Smooth muscle cell (in vitro differentiated cells): ENCODE results near the gene CSTF3. TPM values are rescaled to one million over a fixed set of nuclear protein-coding genes. Genes with fewer than 3 reads are reported as not detected.
"Not testable (repeated sequence)": the region's sequence is repeated elsewhere in the genome, so short reads cannot be mapped to it uniquely, and the experiment has no call there.

Experiments
- DNase-seq: peaks from one replicate; lab custom pipeline; 2025; ENCODE audit not compliant: unreplicated experiment; lab: John Stamatoyannopoulos, UW
- H2AFZ ChIP-seq: fragments of 200-600 bp; sonication (generic); 2 replicates; pipeline ENCODE4 v1.6.0; 2016; ENCODE audit warnings: antibody characterized with exemption, low read depth, mild to moderate bottlenecking
- H3F3A ChIP-seq: fragments of 200-600 bp; sonication (generic); 2 replicates; pipeline ENCODE4 v1.6.0; 2017; ENCODE audit warnings: antibody characterized with exemption, low read depth
- H3K27ac ChIP-seq: fragments of 200-600 bp; sonication (generic); 2 replicates; pipeline ENCODE4 v1.5.1; 2016; ENCODE audit warnings: low read depth, mild to moderate bottlenecking
- H3K27me3 ChIP-seq: fragments of 200-600 bp; sonication (generic); 2 replicates; pipeline ENCODE4 v1.6.1; 2016; ENCODE audit warnings: low read depth, mild to moderate bottlenecking
- H3K36me3 ChIP-seq: fragments of 200-600 bp; sonication (generic); 2 replicates; pipeline ENCODE4 v1.5.1; 2016; ENCODE audit warnings: low read depth
- H3K4me1 ChIP-seq: fragments of 200-600 bp; sonication (generic); 2 replicates; pipeline ENCODE4 v1.5.1; 2016; ENCODE audit warnings: low read depth
- H3K4me2 ChIP-seq: fragments of 200-600 bp; sonication (generic); 2 replicates; pipeline ENCODE4 v1.6.0; 2016; ENCODE audit warnings: mild to moderate bottlenecking
- H3K4me3 ChIP-seq: fragments of 200-600 bp; sonication (generic); 2 replicates; pipeline ENCODE4 v1.5.1; 2016; ENCODE audit warnings: mild to moderate bottlenecking
- H3K79me2 ChIP-seq: fragments of 200-600 bp; sonication (generic); 2 replicates; pipeline ENCODE4 v1.6.0; 2016; ENCODE audit warnings: low read depth, mild to moderate bottlenecking
- H3K9ac ChIP-seq: fragments of 200-600 bp; sonication (generic); 2 replicates; pipeline ENCODE4 v1.6.0; 2016; ENCODE audit warnings: low read depth
- H3K9me3 ChIP-seq: fragments of 200-600 bp; sonication (generic); replicated peaks from 2 replicates; pipeline ENCODE4 v1.5.1; 2016; ENCODE audit warnings: low read depth
- H4K20me1 ChIP-seq: fragments of 200-600 bp; sonication (generic); 2 replicates; pipeline ENCODE4 v1.6.0; 2016; ENCODE audit warnings: low read depth
- WGBS: methylation state at CpG from one replicate; pipeline ENCODE4 v1.1.7; 2016; ENCODE audit warnings: low lambda C conversion rate; 5-methylcytosine and 5-hydroxymethylcytosine counted together
- polyA plus RNA-seq: library from polyadenylated mRNA; unstranded; fragments of >200 nt; fragmentation: Nextera tagmentation; extraction: Ambion mirVana; gene quantifications from 2 replicates; pipeline ENCODE4 v1.2.1, GENCODE V29; 2016
- total RNA-seq: library from RNA; depleted of rRNA; stranded (reverse); fragments of >200 nt; gene quantifications from 2 replicates; pipeline ENCODE4 v1.2.3, GENCODE V29; 2014
- TF ChIP-seq, protein P1 (sequence below): fragments of 200-600 bp; sonication (generic); IDR thresholded peaks from 2 replicates; pipeline ENCODE4 v1.5.1; 2017; ENCODE audit warnings: borderline replicate concordance, mild to moderate bottlenecking, antibody characterized with exemption; ENCODE audit not compliant: insufficient read depth, poor library complexity, severe bottlenecking

Gene CSTF3
- total and polyA plus RNA-seq, 2 experiments from 2014 or later: 25.9 to 30.4 TPM

DNA sequence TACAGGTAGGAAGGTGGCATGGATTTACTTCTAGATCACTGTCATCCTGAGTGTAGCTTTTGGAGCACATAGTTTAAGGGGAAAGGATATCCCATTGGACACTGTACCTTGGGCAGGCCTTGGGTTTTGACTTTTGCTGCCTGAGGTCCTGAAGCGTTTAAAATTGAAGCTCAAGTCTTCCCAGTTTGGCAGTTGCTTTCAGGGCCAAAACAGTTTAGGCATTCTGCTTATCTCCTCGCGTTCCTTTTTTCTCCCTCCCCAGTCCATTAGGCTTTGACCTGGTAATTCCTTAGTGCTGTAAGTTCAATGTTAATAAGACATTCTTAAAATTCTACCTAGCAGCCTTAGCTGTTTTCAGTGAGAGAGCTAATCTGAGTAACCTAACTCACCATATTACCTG is 35.7 kb downstream of the CSTF3 start:
- Histone ChIP-seq H3K9ac (no peak overlapping the region), H3K27ac (peak overlapping the region; percentile 12), H2AFZ (no peak overlapping the region), H3K4me3 (no peak overlapping the region), H3K9me3 (no peaks in the 10 kb centered on the region), H3K27me3 (no peaks in the 10 kb centered on the region), H3K4me1 (no peaks in the 10 kb centered on the region), H3K36me3 (no peaks in the 10 kb centered on the region), H3K4me2 (no peak overlapping the region), H4K20me1 (no peaks in the 10 kb centered on the region), H3K79me2 (no peaks in the 10 kb centered on the region), H3F3A (peaks cover 6% of the 10 kb centered on the region)
- DNase-seq: no peak
- TF ChIP-seq, protein P1, sequence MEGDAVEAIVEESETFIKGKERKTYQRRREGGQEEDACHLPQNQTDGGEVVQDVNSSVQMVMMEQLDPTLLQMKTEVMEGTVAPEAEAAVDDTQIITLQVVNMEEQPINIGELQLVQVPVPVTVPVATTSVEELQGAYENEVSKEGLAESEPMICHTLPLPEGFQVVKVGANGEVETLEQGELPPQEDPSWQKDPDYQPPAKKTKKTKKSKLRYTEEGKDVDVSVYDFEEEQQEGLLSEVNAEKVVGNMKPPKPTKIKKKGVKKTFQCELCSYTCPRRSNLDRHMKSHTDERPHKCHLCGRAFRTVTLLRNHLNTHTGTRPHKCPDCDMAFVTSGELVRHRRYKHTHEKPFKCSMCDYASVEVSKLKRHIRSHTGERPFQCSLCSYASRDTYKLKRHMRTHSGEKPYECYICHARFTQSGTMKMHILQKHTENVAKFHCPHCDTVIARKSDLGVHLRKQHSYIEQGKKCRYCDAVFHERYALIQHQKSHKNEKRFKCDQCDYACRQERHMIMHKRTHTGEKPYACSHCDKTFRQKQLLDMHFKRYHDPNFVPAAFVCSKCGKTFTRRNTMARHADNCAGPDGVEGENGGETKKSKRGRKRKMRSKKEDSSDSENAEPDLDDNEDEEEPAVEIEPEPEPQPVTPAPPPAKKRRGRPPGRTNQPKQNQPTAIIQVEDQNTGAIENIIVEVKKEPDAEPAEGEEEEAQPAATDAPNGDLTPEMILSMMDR: no peak
- WGBS: 46% methylated on average over 3 of the region's 3 CpGs

DNA sequence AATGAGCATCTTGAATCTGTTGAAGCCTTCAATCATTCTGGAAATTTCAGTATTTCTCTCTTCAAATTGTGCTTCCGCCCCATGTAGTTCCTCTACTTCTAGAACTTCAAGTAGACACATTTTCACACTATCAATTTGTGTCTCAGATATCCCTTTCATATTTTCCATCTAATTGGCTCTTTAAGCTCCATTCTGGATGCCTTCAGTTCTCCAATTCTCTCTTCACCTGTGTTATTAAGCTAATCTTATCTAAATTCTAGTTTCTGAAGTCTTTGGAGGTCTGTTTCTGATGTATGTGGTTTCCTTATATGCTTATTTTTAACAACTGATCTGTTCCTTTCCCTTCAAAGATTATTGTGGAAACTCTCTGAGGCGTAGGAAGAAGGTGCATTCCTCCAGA is 36.3 kb downstream of the CSTF3 start:
- H4K20me1 ChIP-seq: no peaks in the 10 kb centered on the region
- no peak overlapping the region for H3K9ac ChIP-seq
- no peak for DNase-seq
- no peaks in the 10 kb centered on the region for H3K27me3 ChIP-seq
- H3F3A ChIP-seq: peaks cover 6% of the 10 kb centered on the region
- H3K4me2 ChIP-seq: no peak overlapping the region
- no peaks in the 10 kb centered on the region for H3K79me2 ChIP-seq
- no peaks in the 10 kb centered on the region for H3K36me3 ChIP-seq
- H2AFZ ChIP-seq: no peak overlapping the region
- H3K4me3 ChIP-seq: no peak overlapping the region
- TF ChIP-seq, protein P1: no peak
- no peak overlapping the region for H3K27ac ChIP-seq
- H3K4me1 ChIP-seq: no peaks in the 10 kb centered on the region
- 96% methylated on average over 2 of the region's 2 CpGs for WGBS
- H3K9me3 ChIP-seq: no peaks in the 10 kb centered on the region

DNA sequence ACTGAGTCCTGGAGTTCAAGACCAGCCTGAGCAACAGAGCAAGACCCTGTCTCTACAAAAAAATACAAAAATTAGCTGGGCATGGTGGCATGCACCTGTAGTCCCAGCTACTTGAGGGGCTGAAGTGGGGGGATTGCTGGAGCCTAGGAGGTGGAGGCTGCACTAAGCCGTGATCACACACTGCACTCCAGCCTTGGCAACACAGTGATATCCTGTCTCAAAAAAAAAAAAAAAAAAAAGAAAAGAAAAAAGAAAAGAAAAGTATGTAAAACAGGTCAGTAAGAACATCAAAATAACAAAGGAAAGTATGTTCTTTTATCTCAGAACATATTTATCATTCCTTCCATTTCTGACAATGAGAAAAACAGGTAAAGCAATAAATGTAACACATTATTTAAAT is 38.6 kb downstream of the CSTF3 start:
- H3K9ac ChIP-seq, H3K4me1 ChIP-seq, H3F3A ChIP-seq, H2AFZ ChIP-seq, H3K4me3 ChIP-seq, H4K20me1 ChIP-seq, DNase-seq, H3K36me3 ChIP-seq, H3K9me3 ChIP-seq, H3K27me3 ChIP-seq, H3K27ac ChIP-seq, H3K79me2 ChIP-seq, H3K4me2 ChIP-seq: not testable (repeated sequence)
- 100% methylated on average over 1 of the region's 1 CpG for whole genome bisulfite sequencing

DNA sequence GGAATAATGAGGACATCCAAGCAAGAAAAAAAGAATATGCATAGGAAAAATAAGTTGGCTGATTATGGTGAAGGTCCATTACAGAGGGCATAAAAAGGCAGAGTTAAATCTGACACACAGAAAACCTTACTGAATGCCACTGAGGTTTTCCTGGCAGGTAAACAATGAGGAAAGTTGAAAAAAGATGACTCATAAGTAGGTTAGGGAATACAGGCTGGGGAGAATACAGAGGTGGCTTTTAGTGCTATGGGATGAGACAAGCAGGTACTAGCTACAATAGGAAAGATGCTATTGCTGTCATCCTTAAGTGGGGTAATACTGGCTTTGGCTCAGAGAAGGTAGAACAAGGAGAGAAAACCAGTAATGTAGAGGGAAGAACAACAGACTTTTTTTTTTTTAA is 44.7 kb downstream of the CSTF3 start:
- DNase-seq: no peak
- Histone ChIP-seq H3K27me3 (no peaks in the 10 kb centered on the region), H3K79me2 (no peaks in the 10 kb centered on the region), H3K4me2 (no peak overlapping the region), H3K4me3 (no peak overlapping the region), H3K4me1 (no peaks in the 10 kb centered on the region), H2AFZ (no peak overlapping the region), H3K9ac (no peak overlapping the region), H3F3A (no peaks in the 10 kb centered on the region), H3K36me3 (no peaks in the 10 kb centered on the region), H3K27ac (peak overlapping the region; percentile 26), H3K9me3 (no peaks in the 10 kb centered on the region), H4K20me1 (no peaks in the 10 kb centered on the region)
- TF ChIP-seq, protein P1: no peak
